ENCODE measurements around the gene DOCK3.

DOCK3 gene

DNA sequence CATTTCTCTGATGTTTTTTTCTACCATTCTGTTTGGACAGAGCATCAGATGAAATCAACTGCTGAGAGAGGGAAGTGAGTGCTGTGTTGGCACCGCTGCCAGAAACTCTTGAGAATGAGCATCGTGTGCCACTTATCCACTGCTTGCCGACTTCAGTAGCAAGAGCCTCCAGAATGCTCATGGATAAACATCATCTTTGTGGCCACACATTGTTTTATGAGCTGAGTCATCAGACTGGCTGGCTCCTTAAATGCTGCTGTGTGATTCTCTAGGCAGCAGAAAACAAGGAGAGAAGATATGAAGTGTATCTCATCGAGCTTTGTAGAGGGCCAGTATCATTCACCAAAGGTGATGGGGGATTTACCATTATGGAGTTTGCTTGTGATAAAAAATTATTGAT, 3.4 kb upstream of the DOCK3 start:
- Histone ChIP-seq H4K20me1 (ENCODE audit: insufficient read depth) (no peaks in the 10 kb centered on the region), H3K27me3 (ENCODE audit: insufficient read depth, low read depth) (peaks cover 9% of the 10 kb centered on the region; the same call in 1 of the 2 replicates), H2AFZ (ENCODE audit: low read depth) (no peak overlapping the region), H3K79me2 (ENCODE audit: insufficient read depth, low read depth) (no peaks in the 10 kb centered on the region), H3K36me3 (ENCODE audit: insufficient read depth) (no peaks in the 10 kb centered on the region), H3K27ac (no peak overlapping the region), H3K9ac (no peak overlapping the region), H3K4me3 (IDR thresholded peaks at IDR 0.05; ENCODE audit: insufficient read depth, low read depth, low read length) (no peak overlapping the region), H3K4me2 (no peak overlapping the region), H3K4me1 (ENCODE audit: low read depth, poor library complexity, severe bottlenecking) (peaks cover 6% of the 10 kb centered on the region)
- TF ChIP-seq, protein P1, sequence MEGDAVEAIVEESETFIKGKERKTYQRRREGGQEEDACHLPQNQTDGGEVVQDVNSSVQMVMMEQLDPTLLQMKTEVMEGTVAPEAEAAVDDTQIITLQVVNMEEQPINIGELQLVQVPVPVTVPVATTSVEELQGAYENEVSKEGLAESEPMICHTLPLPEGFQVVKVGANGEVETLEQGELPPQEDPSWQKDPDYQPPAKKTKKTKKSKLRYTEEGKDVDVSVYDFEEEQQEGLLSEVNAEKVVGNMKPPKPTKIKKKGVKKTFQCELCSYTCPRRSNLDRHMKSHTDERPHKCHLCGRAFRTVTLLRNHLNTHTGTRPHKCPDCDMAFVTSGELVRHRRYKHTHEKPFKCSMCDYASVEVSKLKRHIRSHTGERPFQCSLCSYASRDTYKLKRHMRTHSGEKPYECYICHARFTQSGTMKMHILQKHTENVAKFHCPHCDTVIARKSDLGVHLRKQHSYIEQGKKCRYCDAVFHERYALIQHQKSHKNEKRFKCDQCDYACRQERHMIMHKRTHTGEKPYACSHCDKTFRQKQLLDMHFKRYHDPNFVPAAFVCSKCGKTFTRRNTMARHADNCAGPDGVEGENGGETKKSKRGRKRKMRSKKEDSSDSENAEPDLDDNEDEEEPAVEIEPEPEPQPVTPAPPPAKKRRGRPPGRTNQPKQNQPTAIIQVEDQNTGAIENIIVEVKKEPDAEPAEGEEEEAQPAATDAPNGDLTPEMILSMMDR (conservative IDR thresholded peaks at IDR 0.05; ENCODE audit: low read depth, low read length), result no peak

DNA sequence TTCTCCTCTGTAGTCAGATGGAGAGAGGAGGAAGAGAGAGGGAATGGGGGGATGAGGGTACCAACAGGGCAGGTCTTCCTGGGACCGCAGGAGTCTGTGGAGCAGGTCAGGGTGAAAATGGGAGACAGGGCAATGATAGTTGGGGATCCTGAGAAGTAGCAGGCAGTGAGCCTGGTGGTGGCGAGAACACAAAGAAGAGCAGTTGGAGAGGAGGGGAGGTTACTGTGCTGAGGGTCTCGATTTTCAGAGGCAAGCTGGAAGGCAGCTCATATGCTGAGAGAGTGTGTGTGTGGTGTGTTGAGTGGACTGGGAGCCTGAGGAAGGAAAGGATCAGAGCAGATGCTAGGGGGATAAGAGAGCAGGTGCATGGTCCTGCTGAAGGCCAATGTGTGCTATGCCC, 2.1 kb upstream of the DOCK3 start:
- Histone ChIP-seq H3K9ac (no peak overlapping the region), H3K4me1 (ENCODE audit: low read depth, poor library complexity, severe bottlenecking) (peaks cover 6% of the 10 kb centered on the region), H3K27ac (no peak overlapping the region), H3K4me3 (IDR thresholded peaks at IDR 0.05; ENCODE audit: insufficient read depth, low read depth, low read length) (no peak overlapping the region), H3K36me3 (ENCODE audit: insufficient read depth) (no peaks in the 10 kb centered on the region), H3K27me3 (ENCODE audit: insufficient read depth, low read depth) (peaks cover 9% of the 10 kb centered on the region; the same call in 1 of the 2 replicates), H2AFZ (ENCODE audit: low read depth) (no peak overlapping the region), H3K4me2 (no peak overlapping the region), H3K79me2 (ENCODE audit: insufficient read depth, low read depth) (no peaks in the 10 kb centered on the region), H4K20me1 (ENCODE audit: insufficient read depth) (no peaks in the 10 kb centered on the region)
- TF ChIP-seq, protein P1 (conservative IDR thresholded peaks at IDR 0.05; ENCODE audit: low read depth, low read length), result no peak

DNA sequence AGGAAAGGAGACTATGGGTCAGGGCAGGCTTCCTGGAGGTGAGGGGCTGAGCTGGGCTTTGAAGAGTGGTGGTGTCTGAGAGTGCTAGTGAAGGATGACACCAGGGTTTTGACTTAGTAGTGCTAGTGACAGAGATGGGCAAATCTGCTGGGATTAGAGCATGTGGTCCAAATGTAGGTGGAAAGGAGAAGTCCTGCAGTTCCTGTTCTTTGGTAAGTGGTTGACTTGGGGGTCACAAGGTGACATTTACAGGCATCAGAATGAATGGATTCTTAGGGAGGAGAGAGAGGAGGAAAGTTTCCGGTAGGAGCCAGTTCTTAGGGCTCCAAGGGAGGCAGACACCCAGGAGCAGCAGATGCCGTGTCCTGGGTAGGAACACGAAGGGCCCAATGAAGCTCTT, 796 bp upstream of the DOCK3 start:
- Histone ChIP-seq H3K4me2 (no peak overlapping the region), H4K20me1 (ENCODE audit: insufficient read depth) (no peaks in the 10 kb centered on the region), H3K4me3 (IDR thresholded peaks at IDR 0.05; ENCODE audit: insufficient read depth, low read depth, low read length) (no peak overlapping the region)

DNA sequence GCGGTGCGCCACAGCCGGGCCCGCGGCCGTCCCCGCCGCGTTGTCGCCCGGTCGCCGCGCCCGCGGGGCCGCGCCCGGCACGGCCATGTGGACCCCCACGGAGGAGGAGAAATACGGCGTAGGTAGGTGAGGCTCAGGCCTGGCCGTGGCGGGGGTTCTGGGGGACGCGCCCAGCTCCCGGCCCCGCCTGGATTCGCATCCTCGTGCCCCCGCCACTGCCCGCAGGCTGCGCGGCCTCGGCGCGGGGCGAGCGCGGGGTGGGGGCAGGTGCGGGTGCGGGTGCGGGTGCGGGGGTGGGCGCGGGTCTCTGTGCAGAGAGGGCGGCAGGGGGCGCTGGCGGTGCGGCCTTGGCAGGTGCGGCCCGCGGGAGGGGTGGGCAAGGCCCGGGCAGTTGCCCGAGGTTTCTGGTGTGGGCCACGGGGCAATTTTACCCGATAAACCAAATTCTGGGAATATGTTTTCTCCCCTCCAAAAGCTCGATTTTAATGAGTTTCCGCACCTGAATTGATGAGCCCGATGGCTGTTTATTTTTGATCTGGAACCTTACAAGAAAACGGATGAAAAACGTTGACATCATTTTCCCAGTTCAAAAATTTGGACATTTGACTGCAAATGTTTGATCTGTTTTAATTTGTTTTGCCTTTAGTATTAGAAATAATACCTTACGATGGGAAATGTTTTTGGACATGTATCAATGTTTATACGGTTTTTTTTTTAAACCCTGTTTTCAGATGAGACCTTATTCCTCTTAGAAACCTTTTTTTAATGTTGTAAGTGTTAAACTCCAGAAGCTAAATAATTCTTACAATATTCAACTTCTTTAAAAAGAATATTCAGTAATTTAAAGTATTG, 678 bp downstream of the DOCK3 start:
- H3K27ac ChIP-seq, result no peak overlapping the region
- no peak overlapping the region for H3K4me3 ChIP-seq (IDR thresholded peaks at IDR 0.05; ENCODE audit: insufficient read depth, low read depth, low read length)
- H3K27me3 ChIP-seq (ENCODE audit: insufficient read depth, low read depth), result peaks cover 9% of the 10 kb centered on the region; the same call in 1 of the 2 replicates
- TF ChIP-seq, protein P1 (conservative IDR thresholded peaks at IDR 0.05; ENCODE audit: low read depth, low read length), result peak; percentile 52; the same call in 1 of the 2 replicates
- H3K79me2 ChIP-seq (ENCODE audit: insufficient read depth, low read depth), result no peaks in the 10 kb centered on the region
- no peaks in the 10 kb centered on the region for H3K36me3 ChIP-seq (ENCODE audit: insufficient read depth)
- no peaks in the 10 kb centered on the region for H4K20me1 ChIP-seq (ENCODE audit: insufficient read depth)
- H3K9ac ChIP-seq, result no peak overlapping the region; the same call in 1 of the 2 replicates
- peak overlapping the region; percentile 22; the same call in 1 of the 2 replicates for H2AFZ ChIP-seq (ENCODE audit: low read depth)
- H3K4me2 ChIP-seq, result peak overlapping the region; percentile 52
- peaks cover 6% of the 10 kb centered on the region for H3K4me1 ChIP-seq (ENCODE audit: low read depth, poor library complexity, severe bottlenecking)

More for the DNA sequence above, 796 bp upstream of the DOCK3 start:
- TF ChIP-seq, protein P1 (conservative IDR thresholded peaks at IDR 0.05; ENCODE audit: low read depth, low read length), result no peak
- Histone ChIP-seq H3K27ac (no peak overlapping the region), H3K36me3 (ENCODE audit: insufficient read depth) (no peaks in the 10 kb centered on the region), H3K4me1 (ENCODE audit: low read depth, poor library complexity, severe bottlenecking) (peaks cover 6% of the 10 kb centered on the region), H3K27me3 (ENCODE audit: insufficient read depth, low read depth) (peaks cover 9% of the 10 kb centered on the region; the same call in 1 of the 2 replicates), H2AFZ (ENCODE audit: low read depth) (no peak overlapping the region), H3K79me2 (ENCODE audit: insufficient read depth, low read depth) (no peaks in the 10 kb centered on the region), H3K9ac (no peak overlapping the region)

Data from KMS-11 (cell line).